SK-N-MC (cell line): ENCODE measurements around the gene EGFL8.

Experiments used
- EZH2 ChIP-seq: fragments of 200-600 bp; sonication (generic); IDR thresholded peaks from one replicate; pipeline ENCODE4 v1.6.1; 2017; ENCODE audit warnings: antibody characterized with exemption
- POLR2AphosphoS5 ChIP-seq: IDR thresholded peaks from 2 replicates; pipeline ENCODE4 v1.6.1; 2012; ENCODE audit warnings: mild to moderate bottlenecking, low read depth, low read length, borderline replicate concordance

DNA sequence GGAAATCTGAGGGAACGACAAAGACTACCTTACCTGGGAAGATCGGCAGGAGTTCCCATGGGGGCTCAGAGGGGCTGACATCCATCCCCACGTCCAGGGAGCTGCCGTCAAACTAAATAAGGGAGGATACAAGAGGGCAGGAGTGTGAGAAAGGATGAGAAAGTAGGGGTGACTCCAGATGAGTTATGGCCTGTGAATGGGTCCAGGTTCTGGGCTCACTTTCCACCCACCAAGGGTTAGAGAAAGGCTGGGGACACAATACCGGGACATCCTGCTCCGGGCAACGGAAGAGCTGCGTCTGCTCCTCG lies 37.0 kb upstream of the EGFL8 start:
- no peak for TF ChIP-seq EZH2
- no peak for TF ChIP-seq POLR2AphosphoS5
